ENCODE measurements around the gene PSG4. TPM values are rescaled to one million over a fixed set of nuclear protein-coding genes. Genes with fewer than 3 reads are reported as not detected.
"Not testable (repeated sequence)": the region's sequence is repeated elsewhere in the genome, so short reads cannot be mapped to it uniquely, and the experiment has no call there.

The PSG4 gene
- total RNA-seq, 1 donor from 2014 or later = not detected

- not testable (repeated sequence) for H3K4me3 Mint-ChIP-seq; H3K27me3 ChIP-seq; H3F3A ChIP-seq (ENCODE audit: low read depth)
Observed at GRCh38 chr19:43219136-43219535, 13.7 kb upstream of the PSG4 start.

DNA sequence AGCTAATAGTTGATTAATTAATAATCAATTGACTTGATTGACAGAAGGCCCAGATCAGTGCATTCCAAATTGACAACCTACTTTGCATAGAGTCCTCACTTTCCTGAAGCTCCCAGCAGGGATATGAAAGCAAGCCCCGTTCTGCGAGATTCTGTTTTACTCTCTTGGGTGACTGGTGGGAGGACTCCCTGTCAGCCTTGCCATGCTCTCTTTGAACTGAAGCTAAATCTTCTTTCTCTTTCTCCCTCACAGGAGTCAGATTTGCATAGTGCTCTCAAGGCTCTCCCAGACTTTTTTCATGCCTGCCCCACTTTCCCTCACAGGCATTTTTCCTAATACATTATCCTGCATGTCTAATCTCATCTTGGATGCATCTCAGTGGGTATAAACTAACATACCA lies 10.4 kb upstream of the PSG4 start:
- H3K27me3 ChIP-seq; H3K4me1 Mint-ChIP-seq; H4K20me1 ChIP-seq (ENCODE audit: low read depth); H3K4me2 ChIP-seq; H3K4me3 Mint-ChIP-seq; H3K36me3 ChIP-seq; H3K4me1 ChIP-seq; H3K9me3 Mint-ChIP-seq; H3K79me2 ChIP-seq (ENCODE audit: low read depth); H2AFZ ChIP-seq (replicated peaks); H3K9me3 ChIP-seq (ENCODE audit: low read depth); DNase-seq (ENCODE audit: low spot score); H3K27me3 Mint-ChIP-seq (ENCODE audit: insufficient read depth, low read depth); H3K9ac ChIP-seq; H3K4me3 ChIP-seq; H3F3A ChIP-seq (ENCODE audit: low read depth); H3K27ac ChIP-seq; H3K27ac Mint-ChIP-seq; H3K36me3 Mint-ChIP-seq: not testable (repeated sequence)

More at GRCh38 chr19:43219136-43219535, 13.7 kb upstream of the PSG4 start:
- not testable (repeated sequence) for H3K27ac ChIP-seq; H3K27ac Mint-ChIP-seq; H3K9me3 Mint-ChIP-seq; H3K9me3 ChIP-seq (ENCODE audit: low read depth); H3K4me1 ChIP-seq; H3K4me1 Mint-ChIP-seq; H3K27me3 Mint-ChIP-seq (ENCODE audit: insufficient read depth, low read depth); H3K79me2 ChIP-seq (ENCODE audit: low read depth); H2AFZ ChIP-seq (replicated peaks); H3K36me3 ChIP-seq; H4K20me1 ChIP-seq (ENCODE audit: low read depth); H3K4me2 ChIP-seq; H3K9ac ChIP-seq; H3K36me3 Mint-ChIP-seq; DNase-seq (ENCODE audit: low spot score); H3K4me3 ChIP-seq

GRCh38 chr19:43207991-43208390 lies 2.6 kb upstream of the PSG4 start:
- peaks cover 3% of the 10 kb centered on the region for H3K27me3 Mint-ChIP-seq (ENCODE audit: insufficient read depth, low read depth)
- H3K9me3 Mint-ChIP-seq = peaks cover 9% of the 10 kb centered on the region
- H3F3A ChIP-seq (ENCODE audit: low read depth) = no peaks in the 10 kb centered on the region

DNA sequence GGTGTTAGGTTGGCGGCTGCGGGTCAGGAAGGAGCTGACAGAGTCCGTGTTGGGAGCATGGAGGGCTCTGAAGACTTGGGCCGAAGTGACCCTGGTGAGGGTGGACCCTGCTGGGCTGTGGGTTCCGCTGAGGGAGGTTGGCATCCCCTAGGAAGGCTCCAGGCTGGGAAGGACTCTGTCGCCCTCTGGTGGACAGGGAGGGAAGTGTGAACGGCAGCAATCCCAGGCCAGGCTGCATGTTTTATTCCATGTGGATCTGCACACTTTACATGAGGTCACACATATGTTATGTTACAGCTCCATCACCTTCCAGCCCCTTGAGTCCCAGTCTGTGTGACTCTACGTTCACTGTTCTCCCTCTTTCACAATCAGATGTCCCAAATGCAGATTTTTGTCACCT lies 1.7 kb upstream of the PSG4 start:
- not testable (repeated sequence) for H3K9me3 Mint-ChIP-seq; DNase-seq (ENCODE audit: low spot score); H3K4me1 Mint-ChIP-seq; H3K27me3 Mint-ChIP-seq (ENCODE audit: insufficient read depth, low read depth); H3K4me1 ChIP-seq; H2AFZ ChIP-seq (replicated peaks); H3K9me3 ChIP-seq (ENCODE audit: low read depth); H3K27ac ChIP-seq; H3K9ac ChIP-seq; H4K20me1 ChIP-seq (ENCODE audit: low read depth); H3K4me3 ChIP-seq; H3K4me2 ChIP-seq; H3K27ac Mint-ChIP-seq; H3K27me3 ChIP-seq; H3K79me2 ChIP-seq (ENCODE audit: low read depth); H3K36me3 ChIP-seq; H3K4me3 Mint-ChIP-seq; H3K36me3 Mint-ChIP-seq; H3F3A ChIP-seq (ENCODE audit: low read depth)
- TF ChIP-seq CTCF (IDR thresholded peaks at IDR 0.05) = peak; percentile 19

More at GRCh38 chr19:43207991-43208390, 2.6 kb upstream of the PSG4 start:
- no peak for DNase-seq (ENCODE audit: low spot score)
- Mint-ChIP-seq H3K27ac (no peak overlapping the region), H3K36me3 (no peaks in the 10 kb centered on the region), H3K4me3 (no peak overlapping the region), H3K4me1 (no peaks in the 10 kb centered on the region)
- H3K27ac ChIP-seq = no peak overlapping the region
- no peaks in the 10 kb centered on the region for H4K20me1 ChIP-seq (ENCODE audit: low read depth)
- no peaks in the 10 kb centered on the region for H3K27me3 ChIP-seq
- H3K4me3 ChIP-seq = no peak overlapping the region
- no peaks in the 10 kb centered on the region for H3K4me1 ChIP-seq
- no peaks in the 10 kb centered on the region for H3K9me3 ChIP-seq (ENCODE audit: low read depth)
- no peaks in the 10 kb centered on the region for H3K36me3 ChIP-seq
- H3K4me2 ChIP-seq = no peak overlapping the region
- H3K9ac ChIP-seq = no peak overlapping the region
- H2AFZ ChIP-seq (replicated peaks) = no peak overlapping the region
- no peaks in the 10 kb centered on the region for H3K79me2 ChIP-seq (ENCODE audit: low read depth)
- TF ChIP-seq EZH2 (IDR thresholded peaks at IDR 0.05) = no peak
- no peak for TF ChIP-seq CTCF (IDR thresholded peaks at IDR 0.05)
- no peak for TF ChIP-seq EZH2phosphoT487 (IDR thresholded peaks at IDR 0.05)

- H3F3A ChIP-seq (ENCODE audit: low read depth); H3K4me1 Mint-ChIP-seq; H4K20me1 ChIP-seq (ENCODE audit: low read depth); H3K9me3 ChIP-seq (ENCODE audit: low read depth); H3K4me3 Mint-ChIP-seq; H3K36me3 Mint-ChIP-seq; H3K79me2 ChIP-seq (ENCODE audit: low read depth); H3K27me3 ChIP-seq; H3K27ac Mint-ChIP-seq; H3K36me3 ChIP-seq; H3K27ac ChIP-seq; H3K4me1 ChIP-seq; H2AFZ ChIP-seq (replicated peaks); DNase-seq (ENCODE audit: low spot score); H3K9ac ChIP-seq; H3K4me3 ChIP-seq; H3K9me3 Mint-ChIP-seq; H3K4me2 ChIP-seq; H3K27me3 Mint-ChIP-seq (ENCODE audit: insufficient read depth, low read depth): not testable (repeated sequence)
Observed at GRCh38 chr19:43203611-43204010, 1.8 kb downstream of the PSG4 start.

- not testable (repeated sequence) for H3K27ac ChIP-seq; H3K9me3 Mint-ChIP-seq; H3K79me2 ChIP-seq (ENCODE audit: low read depth); H2AFZ ChIP-seq (replicated peaks); DNase-seq (ENCODE audit: low spot score); H4K20me1 ChIP-seq (ENCODE audit: low read depth); H3K36me3 Mint-ChIP-seq; H3K4me3 ChIP-seq; H3K27me3 Mint-ChIP-seq (ENCODE audit: insufficient read depth, low read depth); H3F3A ChIP-seq (ENCODE audit: low read depth); H3K4me1 Mint-ChIP-seq; H3K4me2 ChIP-seq; H3K36me3 ChIP-seq; H3K9me3 ChIP-seq (ENCODE audit: low read depth); H3K4me3 Mint-ChIP-seq; H3K27ac Mint-ChIP-seq; H3K9ac ChIP-seq; H3K4me1 ChIP-seq; H3K27me3 ChIP-seq
Observed at GRCh38 chr19:43201891-43202290, 3.5 kb downstream of the PSG4 start.

- H3K9me3 Mint-ChIP-seq; H3K4me1 ChIP-seq; H3K9me3 ChIP-seq (ENCODE audit: low read depth); DNase-seq (ENCODE audit: low spot score); H3K36me3 Mint-ChIP-seq; H3K27me3 Mint-ChIP-seq (ENCODE audit: insufficient read depth, low read depth); H3K27ac Mint-ChIP-seq; H3K4me3 ChIP-seq; H3K79me2 ChIP-seq (ENCODE audit: low read depth); H2AFZ ChIP-seq (replicated peaks); H3K27ac ChIP-seq; H4K20me1 ChIP-seq (ENCODE audit: low read depth); H3K27me3 ChIP-seq; H3K9ac ChIP-seq; H3K36me3 ChIP-seq; H3F3A ChIP-seq (ENCODE audit: low read depth); H3K4me3 Mint-ChIP-seq; H3K4me1 Mint-ChIP-seq; H3K4me2 ChIP-seq: not testable (repeated sequence)
Observed at GRCh38 chr19:43201337-43201801, 4.1 kb downstream of the PSG4 start.

Measured in neural progenitor cell (in vitro differentiated cells).